OCI-LY7 (cell line): ENCODE measurements around the gene MCM6. TPM values are rescaled to one million over a fixed set of nuclear protein-coding genes. Genes with fewer than 3 reads are reported as not detected.

Source experiments
- BruUV-seq: library from RNA; stranded (reverse); fragments of 400-500 nt; replicated peaks from 2 replicates; lab custom pipeline; 2021; lab: Mats Ljungman, UMichigan
- CTCF ChIA-PET: fragments of 300-600 bp; sonication (Branson Sonifier 250); formaldehyde crosslinking; loops from one replicate; lab custom pipeline; 2022; ENCODE audit warnings: antibody characterized with exemption; ENCODE audit not compliant: unreplicated experiment; lab: Charles Lee
- POLR2A ChIA-PET: fragments of 300-600 bp; sonication (Branson Sonifier 250); formaldehyde crosslinking; loops from one replicate; lab custom pipeline; 2022; ENCODE audit warnings: antibody characterized with exemption; lab: Charles Lee
- DNase-seq: peaks from one replicate; pipeline ENCODE4 v3.0.0-alpha.2; 2015; ENCODE audit warnings: low spot score
- H2AFZ ChIP-seq: fragments of 200-600 bp; sonication (generic), shearing (Covaris generic); 2 replicates; pipeline ENCODE4 v1.6.1; 2014; ENCODE audit warnings: mild to moderate bottlenecking, antibody characterized with exemption, low read length, moderate library complexity
- H3K27ac ChIP-seq: fragments of 200-600 bp; sonication (generic); 2 replicates; pipeline ENCODE4 v1.5.1; 2014; ENCODE audit warnings: mixed run types, low read depth, mild to moderate bottlenecking, moderate library complexity, low read length, inconsistent platforms; ENCODE audit not compliant: poor library complexity, severe bottlenecking
- H3K36me3 ChIP-seq: fragments of 200-600 bp; sonication (generic); 2 replicates; pipeline ENCODE4 v1.6.1; 2014; ENCODE audit warnings: mild to moderate bottlenecking, antibody characterized with exemption, low read length, moderate library complexity, mixed read lengths; ENCODE audit not compliant: insufficient read depth
- H3K4me1 ChIP-seq: fragments of 200-600 bp; sonication (generic); 2 replicates; pipeline ENCODE4 v1.5.1; 2014; ENCODE audit warnings: mild to moderate bottlenecking, low read length; ENCODE audit not compliant: insufficient read depth, poor library complexity, severe bottlenecking
- H3K4me2 ChIP-seq: fragments of 200-600 bp; sonication (generic); 2 replicates; pipeline ENCODE4 v1.6.1; 2014; ENCODE audit warnings: mild to moderate bottlenecking, low read length
- H3K4me3 ChIP-seq: fragments of 200-600 bp; sonication (generic); 2 replicates; pipeline ENCODE4 v1.5.1; 2014; ENCODE audit warnings: mild to moderate bottlenecking, low read depth, low read length; ENCODE audit not compliant: poor library complexity, severe bottlenecking
- H3K79me2 ChIP-seq: fragments of 200-600 bp; sonication (generic); 2 replicates; pipeline ENCODE4 v1.6.1; 2016; ENCODE audit warnings: low read depth, mild to moderate bottlenecking, low read length, moderate library complexity, mixed read lengths; ENCODE audit not compliant: insufficient read depth
- H3K9me2 ChIP-seq: fragments of 200-600 bp; sonication (generic); 2 replicates; pipeline ENCODE4 v1.6.1; 2016; ENCODE audit warnings: mild to moderate bottlenecking, low read length, mixed read lengths; ENCODE audit not compliant: insufficient read depth
- H3K9me3 ChIP-seq: fragments of 200-600 bp; sonication (generic); 2 replicates; pipeline ENCODE4 v1.6.1; 2014; ENCODE audit warnings: mild to moderate bottlenecking, mixed run types, low read length, mixed read lengths
- H4K20me1 ChIP-seq: fragments of 200-600 bp; sonication (generic); 2 replicates; pipeline ENCODE4 v1.6.1; 2014; ENCODE audit warnings: mild to moderate bottlenecking, antibody characterized with exemption, low read length, moderate library complexity, mixed read lengths; ENCODE audit not compliant: insufficient read depth
- EZH2phosphoT487 ChIP-seq: fragments of 200-600 bp; sonication (generic); IDR thresholded peaks from 2 replicates; pipeline ENCODE4 v1.6.1; 2018; ENCODE audit warnings: low read depth, borderline replicate concordance, mild to moderate bottlenecking, mixed run types, antibody characterized with exemption, low read length, moderate library complexity, mixed read lengths
- intact Hi-C: fragments of 100-400 bp; cut with micrococcal nuclease; formaldehyde crosslinking; loops from one replicate; pipeline ENCODE4 v1.10.0; 2022; ENCODE audit not compliant: unreplicated experiment
- total RNA-seq, 2 experiments: library from RNA; depleted of rRNA in 1 of 2; stranded (reverse); fragments of >200 nt in 1 of 2; shearing (Covaris generic) in 1 of 2; gene quantifications; 2 replicates each; pipeline ENCODE4 v1.2.3, GENCODE V29; 2014 to 2022
- TF ChIP-seq, protein P1 (sequence below): fragments of 200-600 bp; sonication (generic); conservative IDR thresholded peaks from 2 replicates; pipeline ENCODE4 v1.5.1; 2014; ENCODE audit warnings: mild to moderate bottlenecking, antibody characterized with exemption, low read length, moderate library complexity, mixed read lengths

The MCM6 gene
- total RNA-seq, 2 experiments from 2014 or later = 61.2 to 171 TPM

DNA sequence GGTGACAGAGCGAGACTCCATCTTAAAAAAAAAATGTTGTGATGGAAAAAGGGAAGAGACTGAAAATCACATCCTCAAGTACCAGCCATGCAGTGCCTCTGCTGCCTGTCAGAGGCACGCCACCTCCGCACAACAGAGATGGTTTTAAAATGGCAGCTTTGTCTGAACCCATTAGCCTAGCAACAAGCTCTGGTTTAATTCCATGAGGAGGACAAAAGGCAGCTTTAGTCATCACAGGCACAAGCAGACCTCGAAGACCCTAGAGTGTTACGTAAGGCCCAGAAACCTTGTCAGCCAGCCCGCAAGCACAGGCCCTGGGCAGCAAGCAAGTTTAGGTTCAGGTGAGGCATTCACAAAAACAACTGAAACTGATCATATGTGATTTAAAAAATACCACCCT is 49.7 kb downstream of the MCM6 start:
- no peaks in the 10 kb centered on the region for H3K36me3 ChIP-seq
- ChIA-PET CTCF (interaction anchor here (0.6 kb wide), 1 partner anchor 15 kb away, joined by 3 read pairs; no protein-coding TSS in a partner anchor), POLR2A (interaction anchor here (0.7 kb wide), 1 partner anchor 12 kb away, joined by 3 read pairs; no protein-coding TSS in a partner anchor)
- H2AFZ ChIP-seq = no peak overlapping the region
- no peaks in the 10 kb centered on the region for H4K20me1 ChIP-seq
- H3K4me2 ChIP-seq = no peak overlapping the region
- BruUV-seq = no TSS peak
- H3K4me1 ChIP-seq = no peaks in the 10 kb centered on the region
- no peak for DNase-seq
- TF ChIP-seq, protein P1, sequence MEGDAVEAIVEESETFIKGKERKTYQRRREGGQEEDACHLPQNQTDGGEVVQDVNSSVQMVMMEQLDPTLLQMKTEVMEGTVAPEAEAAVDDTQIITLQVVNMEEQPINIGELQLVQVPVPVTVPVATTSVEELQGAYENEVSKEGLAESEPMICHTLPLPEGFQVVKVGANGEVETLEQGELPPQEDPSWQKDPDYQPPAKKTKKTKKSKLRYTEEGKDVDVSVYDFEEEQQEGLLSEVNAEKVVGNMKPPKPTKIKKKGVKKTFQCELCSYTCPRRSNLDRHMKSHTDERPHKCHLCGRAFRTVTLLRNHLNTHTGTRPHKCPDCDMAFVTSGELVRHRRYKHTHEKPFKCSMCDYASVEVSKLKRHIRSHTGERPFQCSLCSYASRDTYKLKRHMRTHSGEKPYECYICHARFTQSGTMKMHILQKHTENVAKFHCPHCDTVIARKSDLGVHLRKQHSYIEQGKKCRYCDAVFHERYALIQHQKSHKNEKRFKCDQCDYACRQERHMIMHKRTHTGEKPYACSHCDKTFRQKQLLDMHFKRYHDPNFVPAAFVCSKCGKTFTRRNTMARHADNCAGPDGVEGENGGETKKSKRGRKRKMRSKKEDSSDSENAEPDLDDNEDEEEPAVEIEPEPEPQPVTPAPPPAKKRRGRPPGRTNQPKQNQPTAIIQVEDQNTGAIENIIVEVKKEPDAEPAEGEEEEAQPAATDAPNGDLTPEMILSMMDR = no peak
- no peak for TF ChIP-seq EZH2phosphoT487
- no peak overlapping the region for H3K4me3 ChIP-seq
- no peaks in the 10 kb centered on the region for H3K9me2 ChIP-seq
- intact Hi-C loops = no loop called here
- 0 out of 2 replicates have a peak, but pooled peaks cover 7% of the 10 kb centered on the region for H3K9me3 ChIP-seq
- no peak overlapping the region for H3K27ac ChIP-seq
- no peaks in the 10 kb centered on the region for H3K79me2 ChIP-seq

DNA sequence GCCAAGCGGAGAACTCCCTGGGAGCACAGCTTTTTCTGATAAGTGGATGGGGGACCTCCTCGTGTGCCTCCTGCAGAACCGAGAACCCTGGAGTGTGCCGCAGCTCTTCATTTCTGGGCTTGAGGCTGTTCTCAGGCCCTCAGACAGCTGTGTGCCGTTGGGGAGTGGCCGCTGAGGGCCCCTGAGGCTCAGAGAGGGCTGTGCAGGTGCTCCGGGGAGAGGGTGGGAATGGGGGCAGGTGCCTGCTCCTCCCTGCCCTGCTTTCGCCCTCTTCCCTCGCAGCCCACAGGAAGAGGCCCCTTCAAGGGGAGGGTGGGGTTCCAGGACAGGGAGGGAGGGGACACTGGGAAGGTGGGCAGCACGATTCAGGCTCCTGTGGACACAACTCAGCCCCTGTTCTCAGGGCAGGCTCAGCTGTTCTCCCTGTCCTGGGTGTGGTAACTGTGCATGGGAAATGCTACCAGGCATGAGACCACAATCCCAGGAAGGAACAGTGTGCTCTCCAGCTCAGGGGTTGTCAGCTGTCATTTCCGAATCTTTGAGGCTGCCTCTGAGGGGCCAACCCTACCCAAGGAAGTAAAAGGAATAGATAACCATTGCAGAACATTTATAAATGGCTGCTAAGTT is 50.6 kb downstream of the MCM6 start:
- intact Hi-C loops = no loop called here
- no peaks in the 10 kb centered on the region for H3K4me1 ChIP-seq
- H4K20me1 ChIP-seq = no peaks in the 10 kb centered on the region
- H3K79me2 ChIP-seq = no peaks in the 10 kb centered on the region
- no peak overlapping the region for H3K4me2 ChIP-seq
- no peak overlapping the region for H3K27ac ChIP-seq
- BruUV-seq = no TSS peak
- CTCF ChIA-PET = no interaction called here
- no peak for TF ChIP-seq EZH2phosphoT487
- TF ChIP-seq, protein P1 = no peak
- no peak overlapping the region for H2AFZ ChIP-seq
- no peak for DNase-seq
- no peaks in the 10 kb centered on the region for H3K9me2 ChIP-seq
- POLR2A ChIA-PET = no interaction called here
- H3K36me3 ChIP-seq = no peaks in the 10 kb centered on the region
- 0 out of 2 replicates have a peak, but pooled peaks cover 7% of the 10 kb centered on the region for H3K9me3 ChIP-seq
- no peak overlapping the region for H3K4me3 ChIP-seq

DNA sequence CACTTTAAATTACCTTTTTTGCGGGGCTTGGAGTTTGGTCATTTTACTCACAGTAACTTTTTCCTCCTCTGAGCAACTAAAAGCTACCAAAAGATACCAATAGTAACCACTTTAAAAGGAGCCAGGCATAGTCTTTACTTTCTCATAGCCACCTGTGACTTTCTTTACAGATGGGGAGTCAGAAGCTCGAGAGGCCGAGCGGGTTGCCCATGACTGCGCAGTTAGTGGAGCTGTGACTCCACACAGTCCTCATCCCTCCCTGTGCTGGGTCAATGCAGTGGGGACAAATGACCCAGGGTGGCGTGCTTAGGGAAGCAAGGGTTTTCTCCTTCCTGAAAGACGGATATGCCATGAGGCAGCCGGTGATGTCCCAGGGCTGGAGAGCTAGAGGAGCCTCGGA is 51.1 kb downstream of the MCM6 start:
- H3K4me2 ChIP-seq = no peak overlapping the region
- H4K20me1 ChIP-seq = no peaks in the 10 kb centered on the region
- H2AFZ ChIP-seq = no peak overlapping the region
- no peak for TF ChIP-seq EZH2phosphoT487
- TF ChIP-seq, protein P1 = no peak
- no peak overlapping the region for H3K4me3 ChIP-seq
- ChIA-PET CTCF (no interaction called here), POLR2A (interaction anchor here (0.7 kb wide), 1 partner anchor 430 kb away, joined by 3 read pairs; no protein-coding TSS in a partner anchor)
- no peaks in the 10 kb centered on the region for H3K4me1 ChIP-seq
- intact Hi-C loops = no loop called here
- no peaks in the 10 kb centered on the region for H3K9me2 ChIP-seq
- no peaks in the 10 kb centered on the region for H3K36me3 ChIP-seq
- H3K9me3 ChIP-seq = 0 out of 2 replicates have a peak, but pooled peaks cover 7% of the 10 kb centered on the region
- no peak overlapping the region for H3K27ac ChIP-seq
- no TSS peak for BruUV-seq
- no peak for DNase-seq
- H3K79me2 ChIP-seq = no peaks in the 10 kb centered on the region
